ENCODE measurements around the gene LMNTD1. TPM values are rescaled to one million over a fixed set of nuclear protein-coding genes. Genes with fewer than 3 reads are reported as not detected.
A peak's percentile ranks its signal among the peaks of the same experiment; 100 is the strongest.
"Not testable (repeated sequence)": the region's sequence is repeated elsewhere in the genome, so short reads cannot be mapped to it uniquely, and the experiment has no call there.

The LMNTD1 gene
- total RNA-seq, 2 experiments from 2014 or later, result not detected

- H3K27ac Mint-ChIP-seq, result no peak overlapping the region
- H3K36me3 Mint-ChIP-seq, result no peaks in the 10 kb centered on the region
- H3K4me1 Mint-ChIP-seq, result peaks cover 2% of the 10 kb centered on the region
- peaks cover 6% of the 10 kb centered on the region for H3K27me3 Mint-ChIP-seq
- no peaks in the 10 kb centered on the region for H3K9me3 Mint-ChIP-seq
- peak; percentile 6 for DNase-seq
- no peak overlapping the region for H3K4me3 Mint-ChIP-seq
These were observed 116.7 kb downstream of the LMNTD1 start for GRCh38 chr12:25436206-25437030.

DNA sequence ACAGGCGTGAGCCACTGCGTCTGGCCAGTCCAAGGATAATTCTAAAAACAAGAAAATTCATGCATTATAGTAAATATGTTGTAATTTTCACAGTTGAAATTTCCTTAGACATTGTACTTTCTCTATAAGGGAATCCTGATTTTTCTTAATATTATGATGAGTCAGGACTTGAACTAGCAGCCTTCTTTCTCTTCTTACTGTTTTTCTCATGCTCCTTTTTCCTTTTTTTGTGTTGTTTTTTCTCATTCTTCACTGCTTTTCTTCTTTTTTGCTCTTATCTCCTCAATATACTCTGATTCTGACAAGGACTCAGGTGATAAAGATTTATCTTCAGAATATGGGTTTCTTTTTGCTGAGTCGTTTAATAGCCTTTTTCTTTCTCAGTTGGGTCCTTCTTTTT is 117.7 kb downstream of the LMNTD1 start:
- Mint-ChIP-seq H3K27ac (no peak overlapping the region), H3K27me3 (peaks cover 6% of the 10 kb centered on the region), H3K9me3 (no peaks in the 10 kb centered on the region), H3K4me1 (peaks cover 2% of the 10 kb centered on the region), H3K4me3 (no peak overlapping the region), H3K36me3 (no peaks in the 10 kb centered on the region)
- no peak for DNase-seq

- peaks cover 2% of the 10 kb centered on the region for H3K4me1 Mint-ChIP-seq
- no peak overlapping the region for H3K4me3 Mint-ChIP-seq
- no peak for DNase-seq
- no peaks in the 10 kb centered on the region for H3K36me3 Mint-ChIP-seq
- H3K9me3 Mint-ChIP-seq, result no peaks in the 10 kb centered on the region
- no peak overlapping the region for H3K27ac Mint-ChIP-seq
- H3K27me3 Mint-ChIP-seq, result peaks cover 6% of the 10 kb centered on the region
These were observed 118.6 kb downstream of the LMNTD1 start for GRCh38 chr12:25434515-25434914.

DNA sequence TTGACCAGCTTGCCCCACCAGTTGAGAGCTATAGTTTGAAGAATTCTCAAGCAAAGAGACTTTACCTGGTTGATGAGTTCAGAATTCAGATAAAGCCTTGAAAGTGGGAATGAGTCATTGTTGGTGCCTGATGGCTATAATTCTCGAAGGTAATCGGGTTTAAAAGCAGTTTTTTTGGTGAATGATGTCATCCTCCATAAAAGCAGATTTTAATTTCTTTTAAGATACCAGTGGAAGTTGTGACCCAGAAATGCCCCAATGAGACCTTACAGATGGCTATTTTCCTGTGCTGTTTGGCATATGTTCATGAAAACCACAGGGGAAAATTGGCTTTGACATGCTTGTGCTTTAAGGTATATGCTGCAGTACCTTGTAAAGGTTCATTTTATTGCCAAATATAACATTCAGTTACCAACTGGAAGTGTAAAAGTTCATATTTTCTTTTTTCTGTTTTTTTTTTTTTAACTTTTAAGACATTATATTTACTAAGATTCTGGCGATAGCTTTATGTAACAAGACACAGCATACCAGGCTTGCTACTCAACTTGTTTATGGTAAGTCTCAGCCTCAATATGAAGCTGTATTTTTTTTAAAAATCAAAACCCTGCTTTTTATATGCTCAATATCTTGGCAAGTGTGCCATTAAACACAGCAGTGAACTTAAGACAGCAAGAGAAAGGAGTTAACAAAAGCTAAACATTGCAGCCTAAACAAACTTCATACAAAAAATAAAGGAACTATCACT is 119.3 kb downstream of the LMNTD1 start:
- Mint-ChIP-seq H3K27me3 (peaks cover 6% of the 10 kb centered on the region), H3K9me3 (no peaks in the 10 kb centered on the region), H3K36me3 (no peaks in the 10 kb centered on the region), H3K27ac (no peak overlapping the region), H3K4me1 (peaks cover 2% of the 10 kb centered on the region), H3K4me3 (no peak overlapping the region)
- no peak for DNase-seq

DNA sequence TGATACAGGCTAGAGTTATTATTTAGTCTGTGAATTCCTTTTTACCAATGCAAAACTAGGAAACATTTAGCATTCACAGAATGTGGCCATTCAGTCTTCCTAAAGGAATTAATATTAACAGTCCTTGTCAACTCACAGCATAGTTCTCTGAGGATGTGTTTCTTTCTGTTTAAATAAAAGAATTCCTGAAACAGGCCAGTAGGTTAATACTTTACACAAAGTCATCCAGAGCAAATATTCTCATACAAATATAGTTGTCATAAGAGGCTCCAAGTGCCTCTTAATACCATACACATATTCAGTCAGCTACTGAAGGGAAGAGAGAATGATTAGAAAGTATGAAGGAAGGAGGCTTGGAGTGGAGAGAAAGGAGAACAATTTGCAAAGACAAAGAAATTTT is 120.1 kb downstream of the LMNTD1 start:
- no peak overlapping the region for H3K4me3 Mint-ChIP-seq

DNA sequence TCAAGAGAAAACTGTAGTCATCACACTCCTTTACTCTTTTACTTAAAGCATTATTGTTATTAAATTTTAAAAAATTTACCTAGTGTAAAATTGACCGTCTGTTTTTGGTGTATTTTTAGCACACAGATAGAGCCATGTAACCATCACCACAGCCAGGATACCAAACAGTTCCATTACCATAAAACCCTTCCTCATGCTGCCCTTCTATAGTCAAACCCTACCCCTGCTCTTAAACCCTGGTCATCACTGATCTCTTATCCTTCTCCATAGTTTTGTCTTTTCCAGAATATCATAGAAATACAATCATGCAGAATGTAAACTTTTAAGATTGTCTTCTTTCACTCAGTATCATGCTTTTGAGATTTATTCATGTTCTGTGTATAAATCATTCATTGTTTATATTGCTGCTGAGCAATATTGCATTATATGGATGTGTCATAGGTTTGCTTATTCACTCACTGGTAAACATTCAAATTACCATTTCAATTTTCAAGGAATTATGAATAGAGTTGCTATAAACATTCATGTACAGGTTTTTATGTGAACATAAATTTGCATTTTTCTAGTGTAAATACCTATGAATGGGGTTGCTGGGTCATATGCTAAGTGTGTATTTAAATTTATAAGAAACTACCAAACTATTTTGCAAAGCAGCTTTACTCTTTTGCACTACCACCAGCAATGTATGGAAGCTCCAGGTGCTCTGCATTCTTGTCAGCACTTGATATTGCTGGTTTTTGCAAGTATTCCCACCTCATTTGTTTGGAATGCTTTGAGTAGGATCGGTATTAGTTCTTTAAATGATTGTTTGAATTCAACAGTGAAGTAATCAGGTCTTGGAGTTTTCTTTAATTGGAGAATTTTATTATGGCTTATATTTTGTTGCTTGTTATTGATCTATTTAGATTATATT is 125.5 kb downstream of the LMNTD1 start:
- no peaks in the 10 kb centered on the region for H3K9me3 Mint-ChIP-seq
- H3K36me3 Mint-ChIP-seq, result no peaks in the 10 kb centered on the region

More for the DNA sequence above, 120.1 kb downstream of the LMNTD1 start:
- peaks cover 2% of the 10 kb centered on the region for H3K4me1 Mint-ChIP-seq
- no peaks in the 10 kb centered on the region for H3K9me3 Mint-ChIP-seq
- H3K36me3 Mint-ChIP-seq, result no peaks in the 10 kb centered on the region
- peaks cover 6% of the 10 kb centered on the region for H3K27me3 Mint-ChIP-seq
- DNase-seq, result no peak
- no peak overlapping the region for H3K27ac Mint-ChIP-seq

DNA sequence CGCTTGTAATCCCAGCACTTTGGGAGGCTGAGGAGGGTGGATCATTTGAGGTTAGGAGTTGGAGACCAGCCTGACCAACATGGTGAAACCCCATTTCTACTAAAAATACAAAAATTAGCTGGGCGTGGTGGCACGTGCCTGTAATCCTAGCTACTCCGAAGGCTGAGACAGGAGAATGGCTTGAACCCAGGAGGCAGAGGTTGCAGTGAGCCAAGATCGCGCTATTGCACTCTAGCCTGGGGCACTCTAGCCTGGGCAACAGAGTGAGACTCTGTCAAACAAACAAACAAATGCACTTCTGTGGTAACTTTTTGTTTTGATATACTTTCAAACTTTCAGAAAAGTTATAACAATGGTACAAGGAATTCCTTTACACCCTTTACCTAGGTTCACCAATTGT is 126.3 kb downstream of the LMNTD1 start:
- H3K36me3 Mint-ChIP-seq, H3K9me3 Mint-ChIP-seq, H3K4me1 Mint-ChIP-seq, H3K4me3 Mint-ChIP-seq, DNase-seq, H3K27me3 Mint-ChIP-seq, H3K27ac Mint-ChIP-seq: not testable (repeated sequence)

More for the DNA sequence above, 125.5 kb downstream of the LMNTD1 start:
- Mint-ChIP-seq H3K4me3 (no peak overlapping the region), H3K4me1 (no peaks in the 10 kb centered on the region), H3K27me3 (peaks cover 6% of the 10 kb centered on the region), H3K27ac (no peak overlapping the region)
- no peak for DNase-seq
